Upper lobe of left lung (tissue), 6 donors: ENCODE results near the gene WDR53. TPM values are rescaled to one million over a fixed set of nuclear protein-coding genes. Genes with fewer than 3 reads are reported as not detected.
A peak's percentile ranks its signal among the peaks of the same experiment; 100 is the strongest.

Experiments
- ATAC-seq, 2 donors: fragments of 200-7000 bp; cut with Tn5 transposase; one replicate each; pipeline ENCODE4 v1.9.1; 2022; ENCODE audit warnings: mild to moderate bottlenecking in 2 of 2, moderate library complexity in 2 of 2; ENCODE audit not compliant: low FRiP score in 2 of 2
- DNase-seq, 2 donors: peaks; one replicate each; pipeline ENCODE4 v3.0.0-alpha.2; 2019 to 2020
- H3K27ac ChIP-seq, 4 donors: fragments of 200-600 bp; sonication (generic); one replicate each; pipeline ENCODE4 v1.5.1; 2016 to 2019
- H3K27me3 ChIP-seq, 4 donors: fragments of 200-600 bp; sonication (generic); one replicate each; pipeline ENCODE4 v1.5.1; 2017 to 2019
- H3K36me3 ChIP-seq, 4 donors: fragments of 200-600 bp; sonication (generic); one replicate each; pipeline ENCODE4 v1.5.1; 2016 to 2019
- H3K4me1 ChIP-seq, 4 donors: fragments of 200-600 bp; sonication (generic); one replicate each; pipeline ENCODE4 v1.5.1; 2018 to 2019
- H3K4me3 ChIP-seq, 4 donors: fragments of 200-600 bp; sonication (generic); one replicate each; pipeline ENCODE4 v1.5.1; 2017 to 2019; ENCODE audit warnings: mild to moderate bottlenecking in 2 of 4, moderate library complexity in 1 of 4
- H3K9me3 ChIP-seq, 4 donors: fragments of 200-600 bp; sonication (generic); one replicate each; pipeline ENCODE4 v1.5.1; 2018 to 2019
- EP300 ChIP-seq, 4 donors: sonication (generic); formaldehyde crosslinking; IDR thresholded peaks; one replicate each; pipeline ENCODE4 v1.5.1; 2017; ENCODE audit warnings: antibody characterized with exemption in 4 of 4, control low read depth in 2 of 4
- POLR2A ChIP-seq, 4 donors: fragments of 450-650 bp; IDR thresholded peaks; one replicate each; pipeline ENCODE4 v1.5.1; 2016 to 2017; ENCODE audit warnings: antibody characterized with exemption in 4 of 4, mild to moderate bottlenecking in 2 of 4
- POLR2AphosphoS5 ChIP-seq, 2 donors: sonication (generic); formaldehyde crosslinking; IDR thresholded peaks; one replicate each; pipeline ENCODE4 v1.5.1; 2017; ENCODE audit warnings: antibody characterized with exemption in 2 of 2
- WGBS, 2 donors: methylation state at CpG; one replicate each; pipeline ENCODE4 v1.1.5; 2017 to 2018; 5-methylcytosine and 5-hydroxymethylcytosine counted together
- total RNA-seq, 6 donors: library from RNA; depleted of rRNA in 4 of 6; stranded (reverse); fragments of >200 nt in 4 of 6; gene quantifications; one replicate each; pipeline versions ENCODE4 v1.1.0 to v1.2.1, GENCODE V29; 2016 to 2021
- TF ChIP-seq, protein P1 (sequence below), 6 experiments: fragments of 450-650 bp in 4 of 6; fragments of 200-600 bp in 2 of 6; sonication (generic) in 2 of 6; IDR thresholded peaks; one replicate each; pipeline ENCODE4 v1.5.1; 2016 to 2019; ENCODE audit warnings: antibody characterized with exemption in 6 of 6
- donor health status: DM: no; HTN: no; CAD: no; lungs with moderate emphysema.
- donor health status: DM: no; HTN: yes; CAD: no; lungs with severe emphysema.

Gene WDR53
- total RNA-seq, 6 donors from 2014 or later: 1.00 to 31.4 (median 8.7) TPM

DNA sequence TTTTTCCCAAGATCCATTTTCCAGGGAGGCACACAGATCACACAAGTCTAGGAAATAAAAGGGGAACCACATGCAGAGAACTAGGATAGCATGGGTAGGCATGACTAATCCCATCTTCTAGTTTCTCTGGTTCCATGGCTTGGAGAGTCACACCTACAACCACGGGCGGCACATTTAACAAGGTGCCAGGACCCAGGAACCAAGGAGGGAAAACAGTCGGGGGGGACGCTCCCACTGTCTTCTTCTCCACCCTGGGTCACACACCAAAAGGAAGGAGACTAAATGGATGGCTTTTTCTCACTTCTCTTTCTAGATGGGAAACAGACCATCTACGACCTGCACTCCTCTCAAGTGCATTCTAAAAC lies 48.7 kb downstream of the WDR53 start:
- ATAC-seq: no peak
- DNase-seq: no peak
- Histone ChIP-seq H3K36me3 (no peaks in the 10 kb centered on the region), H3K4me1 (no peaks in the 10 kb centered on the region), H3K27ac (no peak overlapping the region), H3K27me3 (no peaks in the 10 kb centered on the region), H3K4me3 (no peak overlapping the region), H3K9me3 (peaks cover 32 to 48% (median 41%) of the 10 kb centered on the region in 4 donors)
- TF ChIP-seq POLR2AphosphoS5 (IDR thresholded peaks at IDR 0.05): no peak
- no peak for TF ChIP-seq POLR2A (IDR thresholded peaks at IDR 0.05)
- no peak for TF ChIP-seq EP300 (IDR thresholded peaks at IDR 0.05)
- TF ChIP-seq, protein P1, sequence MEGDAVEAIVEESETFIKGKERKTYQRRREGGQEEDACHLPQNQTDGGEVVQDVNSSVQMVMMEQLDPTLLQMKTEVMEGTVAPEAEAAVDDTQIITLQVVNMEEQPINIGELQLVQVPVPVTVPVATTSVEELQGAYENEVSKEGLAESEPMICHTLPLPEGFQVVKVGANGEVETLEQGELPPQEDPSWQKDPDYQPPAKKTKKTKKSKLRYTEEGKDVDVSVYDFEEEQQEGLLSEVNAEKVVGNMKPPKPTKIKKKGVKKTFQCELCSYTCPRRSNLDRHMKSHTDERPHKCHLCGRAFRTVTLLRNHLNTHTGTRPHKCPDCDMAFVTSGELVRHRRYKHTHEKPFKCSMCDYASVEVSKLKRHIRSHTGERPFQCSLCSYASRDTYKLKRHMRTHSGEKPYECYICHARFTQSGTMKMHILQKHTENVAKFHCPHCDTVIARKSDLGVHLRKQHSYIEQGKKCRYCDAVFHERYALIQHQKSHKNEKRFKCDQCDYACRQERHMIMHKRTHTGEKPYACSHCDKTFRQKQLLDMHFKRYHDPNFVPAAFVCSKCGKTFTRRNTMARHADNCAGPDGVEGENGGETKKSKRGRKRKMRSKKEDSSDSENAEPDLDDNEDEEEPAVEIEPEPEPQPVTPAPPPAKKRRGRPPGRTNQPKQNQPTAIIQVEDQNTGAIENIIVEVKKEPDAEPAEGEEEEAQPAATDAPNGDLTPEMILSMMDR (IDR thresholded peaks at IDR 0.05): no peak
- 83 to 89% methylated on average over 5 of the region's 5 CpGs for WGBS, 2 donors

DNA sequence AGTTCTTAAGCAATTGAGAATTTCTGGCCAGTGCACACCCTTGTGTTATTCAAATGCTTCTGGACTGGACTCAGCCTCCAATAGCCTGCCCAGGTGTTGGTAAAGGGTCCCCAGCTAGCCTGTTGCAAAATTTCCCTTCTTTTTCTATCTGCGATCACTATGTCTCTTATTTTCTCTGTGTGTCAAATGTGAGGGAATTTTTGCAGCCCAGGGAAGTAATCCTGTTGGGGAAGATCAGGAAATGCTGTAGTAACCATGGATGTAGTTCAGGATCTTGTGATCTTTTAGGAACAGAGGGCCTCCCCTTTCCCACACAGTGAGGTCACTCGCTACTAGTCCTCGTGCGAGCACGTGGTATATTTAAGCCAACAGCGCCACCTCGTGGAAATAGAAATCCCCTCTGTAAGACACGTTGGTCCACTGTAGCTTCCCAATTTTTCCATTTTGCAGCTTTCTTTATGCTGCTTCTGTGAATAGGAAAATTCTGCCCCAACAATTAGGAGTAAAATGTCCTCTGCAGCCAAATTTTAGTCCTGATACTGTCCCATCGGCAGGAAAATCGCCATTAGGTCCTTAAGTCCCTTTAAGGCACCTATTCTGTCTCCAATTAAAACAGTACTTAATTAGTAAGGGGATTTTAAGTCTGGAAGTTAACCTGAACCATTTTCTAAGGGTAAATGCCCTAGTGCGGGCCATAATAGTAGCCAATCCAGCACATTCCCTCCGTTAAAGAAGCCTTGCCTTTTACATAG lies 49.2 kb downstream of the WDR53 start:
- Histone ChIP-seq H3K9me3 (peaks cover 32 to 48% (median 41%) of the 10 kb centered on the region in 4 donors), H3K27ac (no peak overlapping the region), H3K4me1 (no peaks in the 10 kb centered on the region), H3K27me3 (no peaks in the 10 kb centered on the region), H3K4me3 (no peak overlapping the region), H3K36me3 (no peaks in the 10 kb centered on the region)
- ATAC-seq (peak in 1 of 2 donors; percentile 93), DNase-seq (peak in 1 of 2 donors; percentile 59)
- TF ChIP-seq EP300 (IDR thresholded peaks at IDR 0.05): no peak
- TF ChIP-seq, protein P1 (IDR thresholded peaks at IDR 0.05): peak in 5 of 6 experiments; percentile 28 to 60 (median 43)
- no peak for TF ChIP-seq POLR2AphosphoS5 (IDR thresholded peaks at IDR 0.05)
- WGBS, 2 donors: 53 to 57% methylated on average over 12 of the region's 12 CpGs

DNA sequence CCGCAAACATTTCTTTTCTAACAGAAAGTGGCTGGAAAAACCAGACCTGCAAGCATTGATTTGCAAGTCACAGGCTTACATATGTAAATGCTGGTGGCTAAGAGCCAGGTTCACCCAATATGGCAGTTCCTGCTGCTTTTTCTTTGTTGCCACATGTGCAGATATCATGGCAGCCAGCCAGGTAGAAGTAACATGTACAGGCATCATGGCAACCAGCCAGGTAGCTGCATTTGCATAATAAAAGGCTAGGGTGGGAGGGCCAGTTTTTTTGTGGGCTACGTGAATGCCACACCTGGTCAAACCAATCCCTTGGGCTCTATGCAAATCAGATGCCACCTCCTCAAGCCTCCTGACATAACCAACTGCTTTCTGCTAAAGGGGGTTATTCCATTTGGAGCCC lies 50.4 kb downstream of the WDR53 start:
- Histone ChIP-seq H3K36me3 (no peaks in the 10 kb centered on the region), H3K9me3 (peaks cover 32 to 48% (median 41%) of the 10 kb centered on the region in 4 donors), H3K4me3 (no peak overlapping the region), H3K27ac (no peak overlapping the region), H3K27me3 (no peaks in the 10 kb centered on the region), H3K4me1 (no peaks in the 10 kb centered on the region)
- DNase-seq (no peak), ATAC-seq (no peak)
- 85 to 98% methylated on average over 2 of the region's 2 CpGs for WGBS, 2 donors
- TF ChIP-seq, protein P1 (IDR thresholded peaks at IDR 0.05): no peak

DNA sequence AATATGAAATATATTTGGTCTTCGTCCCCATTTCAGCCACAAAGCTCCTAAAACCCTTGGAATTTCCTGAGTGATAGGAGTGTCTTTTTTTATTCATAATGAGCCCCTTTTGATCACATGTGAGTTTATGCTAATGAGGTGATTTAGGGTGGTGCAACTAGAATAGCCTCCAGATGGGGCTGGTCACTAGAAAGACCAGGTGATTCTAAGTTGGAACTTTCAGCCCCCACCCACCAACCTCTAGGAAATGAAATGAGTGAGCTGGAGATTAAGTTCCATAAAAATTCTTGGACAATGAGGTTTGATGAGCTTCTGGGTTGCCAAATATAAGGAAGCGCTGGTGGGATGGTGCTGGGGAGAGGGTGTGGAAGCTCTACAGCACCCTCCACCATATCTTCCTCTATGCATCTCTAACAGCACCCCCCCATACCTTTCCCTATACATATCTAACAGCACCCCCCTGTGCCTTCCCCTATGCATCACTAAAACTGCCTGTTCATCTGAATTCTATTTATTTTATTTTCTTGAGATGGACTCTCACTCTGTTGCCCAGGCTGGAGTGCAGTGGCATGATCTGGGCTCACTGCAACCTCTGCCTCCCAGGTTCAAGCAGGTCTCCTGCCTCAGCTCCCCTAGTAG lies 51.1 kb downstream of the WDR53 start:
- Histone ChIP-seq H3K9me3 (peaks cover 32 to 48% (median 41%) of the 10 kb centered on the region in 4 donors), H3K36me3 (no peaks in the 10 kb centered on the region), H3K4me3 (no peak overlapping the region), H3K27me3 (no peaks in the 10 kb centered on the region), H3K4me1 (no peaks in the 10 kb centered on the region), H3K27ac (no peak overlapping the region)
- TF ChIP-seq, protein P1 (IDR thresholded peaks at IDR 0.05): no peak
- TF ChIP-seq POLR2A (IDR thresholded peaks at IDR 0.05) (no peak), EP300 (IDR thresholded peaks at IDR 0.05) (no peak), POLR2AphosphoS5 (IDR thresholded peaks at IDR 0.05) (no peak)
- no peak for DNase-seq
- no peak for ATAC-seq
- WGBS, 2 donors: 79 to 87% methylated on average over 2 of the region's 2 CpGs
